ENCODE measurements around the gene RNF41.
A peak's percentile ranks its signal among the peaks of the same experiment; 100 is the strongest.

Gene RNF41

DNA sequence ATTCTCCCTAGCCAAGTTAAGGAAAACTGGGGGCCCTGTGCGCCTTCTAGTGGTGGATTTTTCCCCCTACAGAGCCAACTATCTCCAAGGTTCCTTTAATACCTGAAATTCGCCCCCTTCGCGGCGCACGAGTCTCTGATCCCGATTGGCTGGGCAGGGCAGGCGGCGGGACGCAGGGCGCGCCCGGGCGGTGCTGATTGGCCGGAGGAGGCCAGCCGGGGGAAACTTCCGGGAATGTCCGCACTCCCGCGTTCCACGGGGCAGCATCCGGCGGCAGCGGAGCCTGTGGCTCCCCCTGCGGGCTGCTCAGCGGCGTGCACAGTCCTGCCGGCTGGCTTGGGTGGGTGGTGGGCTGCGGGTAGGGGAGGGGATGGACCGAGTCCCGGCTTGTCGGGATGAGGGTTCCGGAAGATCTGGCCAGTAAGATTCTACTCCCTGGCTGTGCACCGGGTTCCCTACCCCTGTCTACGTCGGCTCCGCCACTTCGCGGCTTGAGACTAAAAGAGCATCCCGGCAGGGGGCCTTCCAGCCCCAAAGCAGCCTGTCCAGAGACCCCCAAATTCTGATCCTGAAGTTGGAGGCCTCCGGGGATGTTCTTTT, 2.5 kb upstream of the RNF41 start, which contains the start of gene NABP2:
NABP2 (plus strand) TSS at position 241 of the 600 bp plus-strand sequence. CDS start 515 bp downstream, outside the sequence.
- Histone ChIP-seq H3K4me3 (replicated peaks; ENCODE audit: insufficient read depth, low read length) (peak within 1 kb of the TSS; percentile 78), H3K27ac (replicated peaks) (peak within 1 kb of the TSS; percentile 92), H3K27me3 (ENCODE audit: insufficient read depth, poor library complexity, severe bottlenecking) (no peaks in the 10 kb centered on the region)
- peak; percentile 92 to 99 for DNase-seq (ENCODE audit: low read depth in 1 of 2, low spot score in 1 of 2)
- peak; percentile 12; the same call in 1 of the 2 replicates for TF ChIP-seq POLR2AphosphoS5 (IDR thresholded peaks at IDR 0.05; ENCODE audit: low read depth)
- TF ChIP-seq SPI1 (IDR thresholded peaks at IDR 0.05; ENCODE audit: borderline replicate concordance, low read depth) = no peak; the same call in 1 of the 2 replicates
- TF ChIP-seq GABPA (IDR thresholded peaks at IDR 0.05; ENCODE audit: low read depth) = peak; percentile 78
- TF ChIP-seq, protein P1, sequence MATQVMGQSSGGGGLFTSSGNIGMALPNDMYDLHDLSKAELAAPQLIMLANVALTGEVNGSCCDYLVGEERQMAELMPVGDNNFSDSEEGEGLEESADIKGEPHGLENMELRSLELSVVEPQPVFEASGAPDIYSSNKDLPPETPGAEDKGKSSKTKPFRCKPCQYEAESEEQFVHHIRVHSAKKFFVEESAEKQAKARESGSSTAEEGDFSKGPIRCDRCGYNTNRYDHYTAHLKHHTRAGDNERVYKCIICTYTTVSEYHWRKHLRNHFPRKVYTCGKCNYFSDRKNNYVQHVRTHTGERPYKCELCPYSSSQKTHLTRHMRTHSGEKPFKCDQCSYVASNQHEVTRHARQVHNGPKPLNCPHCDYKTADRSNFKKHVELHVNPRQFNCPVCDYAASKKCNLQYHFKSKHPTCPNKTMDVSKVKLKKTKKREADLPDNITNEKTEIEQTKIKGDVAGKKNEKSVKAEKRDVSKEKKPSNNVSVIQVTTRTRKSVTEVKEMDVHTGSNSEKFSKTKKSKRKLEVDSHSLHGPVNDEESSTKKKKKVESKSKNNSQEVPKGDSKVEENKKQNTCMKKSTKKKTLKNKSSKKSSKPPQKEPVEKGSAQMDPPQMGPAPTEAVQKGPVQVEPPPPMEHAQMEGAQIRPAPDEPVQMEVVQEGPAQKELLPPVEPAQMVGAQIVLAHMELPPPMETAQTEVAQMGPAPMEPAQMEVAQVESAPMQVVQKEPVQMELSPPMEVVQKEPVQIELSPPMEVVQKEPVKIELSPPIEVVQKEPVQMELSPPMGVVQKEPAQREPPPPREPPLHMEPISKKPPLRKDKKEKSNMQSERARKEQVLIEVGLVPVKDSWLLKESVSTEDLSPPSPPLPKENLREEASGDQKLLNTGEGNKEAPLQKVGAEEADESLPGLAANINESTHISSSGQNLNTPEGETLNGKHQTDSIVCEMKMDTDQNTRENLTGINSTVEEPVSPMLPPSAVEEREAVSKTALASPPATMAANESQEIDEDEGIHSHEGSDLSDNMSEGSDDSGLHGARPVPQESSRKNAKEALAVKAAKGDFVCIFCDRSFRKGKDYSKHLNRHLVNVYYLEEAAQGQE (IDR thresholded peaks at IDR 0.05; ENCODE audit: insufficient replicate concordance, low read depth) = peak; percentile 16
- TF ChIP-seq, protein P2, sequence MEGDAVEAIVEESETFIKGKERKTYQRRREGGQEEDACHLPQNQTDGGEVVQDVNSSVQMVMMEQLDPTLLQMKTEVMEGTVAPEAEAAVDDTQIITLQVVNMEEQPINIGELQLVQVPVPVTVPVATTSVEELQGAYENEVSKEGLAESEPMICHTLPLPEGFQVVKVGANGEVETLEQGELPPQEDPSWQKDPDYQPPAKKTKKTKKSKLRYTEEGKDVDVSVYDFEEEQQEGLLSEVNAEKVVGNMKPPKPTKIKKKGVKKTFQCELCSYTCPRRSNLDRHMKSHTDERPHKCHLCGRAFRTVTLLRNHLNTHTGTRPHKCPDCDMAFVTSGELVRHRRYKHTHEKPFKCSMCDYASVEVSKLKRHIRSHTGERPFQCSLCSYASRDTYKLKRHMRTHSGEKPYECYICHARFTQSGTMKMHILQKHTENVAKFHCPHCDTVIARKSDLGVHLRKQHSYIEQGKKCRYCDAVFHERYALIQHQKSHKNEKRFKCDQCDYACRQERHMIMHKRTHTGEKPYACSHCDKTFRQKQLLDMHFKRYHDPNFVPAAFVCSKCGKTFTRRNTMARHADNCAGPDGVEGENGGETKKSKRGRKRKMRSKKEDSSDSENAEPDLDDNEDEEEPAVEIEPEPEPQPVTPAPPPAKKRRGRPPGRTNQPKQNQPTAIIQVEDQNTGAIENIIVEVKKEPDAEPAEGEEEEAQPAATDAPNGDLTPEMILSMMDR (IDR thresholded peaks at IDR 0.05; ENCODE audit: insufficient read depth, low read length) = peak; percentile 29

DNA sequence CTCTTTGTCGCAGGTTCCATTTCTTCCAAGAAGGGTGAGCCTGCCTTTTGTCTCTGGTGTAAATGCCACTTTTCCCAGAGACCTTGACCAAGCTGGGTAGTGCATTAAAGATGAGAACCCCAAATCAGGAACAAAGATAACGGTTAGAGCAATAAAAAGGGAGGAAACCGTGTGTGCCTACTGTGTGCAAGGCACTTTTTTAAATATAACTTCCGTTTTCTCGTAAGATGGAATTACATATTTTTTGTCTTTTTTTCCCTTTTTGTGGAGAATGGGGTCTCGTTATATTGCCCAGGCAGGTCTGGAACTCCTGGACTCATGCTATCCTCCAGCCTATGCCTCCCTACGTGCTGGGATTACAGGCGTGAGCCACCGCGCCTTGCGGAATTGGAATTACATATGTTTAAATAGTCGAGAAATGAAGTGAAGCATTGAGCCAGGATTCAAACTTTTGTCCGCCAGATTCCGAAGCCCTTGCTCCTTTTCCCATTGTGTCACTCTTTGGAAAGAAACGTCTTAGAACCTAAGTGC, 1.9 kb upstream of the RNF41 start:
- Histone ChIP-seq H3K27me3 (ENCODE audit: insufficient read depth, poor library complexity, severe bottlenecking) (no peaks in the 10 kb centered on the region), H3K27ac (replicated peaks) (peak overlapping the region; percentile 92), H3K4me3 (replicated peaks; ENCODE audit: insufficient read depth, low read length) (peak overlapping the region; percentile 29)
- TF ChIP-seq, protein P1 (IDR thresholded peaks at IDR 0.05; ENCODE audit: insufficient replicate concordance, low read depth) = no peak
- TF ChIP-seq, protein P2 (IDR thresholded peaks at IDR 0.05; ENCODE audit: insufficient read depth, low read length) = no peak
- TF ChIP-seq POLR2AphosphoS5 (IDR thresholded peaks at IDR 0.05; ENCODE audit: low read depth) = no peak
- TF ChIP-seq GABPA (IDR thresholded peaks at IDR 0.05; ENCODE audit: low read depth) = no peak
- TF ChIP-seq SPI1 (IDR thresholded peaks at IDR 0.05; ENCODE audit: borderline replicate concordance, low read depth) = no peak
- no peak for DNase-seq (ENCODE audit: low read depth in 1 of 2, low spot score in 1 of 2)

DNA sequence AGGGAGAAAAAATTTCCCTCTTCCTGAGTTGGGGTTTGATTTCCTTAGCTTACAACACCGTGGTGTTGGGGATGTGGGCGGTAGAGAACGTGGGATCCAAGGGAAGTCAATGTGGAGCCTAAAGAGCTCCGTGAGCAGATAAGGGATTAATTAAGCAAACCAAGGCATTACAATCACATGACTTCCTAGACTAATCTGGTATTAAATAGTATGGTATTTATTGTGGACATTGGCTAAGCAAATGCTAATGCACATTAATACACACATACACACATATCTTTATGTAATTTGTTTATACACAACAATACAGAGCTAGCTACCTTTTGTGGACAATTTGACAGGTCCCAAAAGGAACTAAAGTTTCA, 791 bp upstream of the RNF41 start:
- peak overlapping the region; percentile 94 for H3K4me3 ChIP-seq (replicated peaks; ENCODE audit: insufficient read depth, low read length)
- no peak for TF ChIP-seq POLR2AphosphoS5 (IDR thresholded peaks at IDR 0.05; ENCODE audit: low read depth)
- TF ChIP-seq, protein P1 (IDR thresholded peaks at IDR 0.05; ENCODE audit: insufficient replicate concordance, low read depth) = no peak
- no peak for TF ChIP-seq GABPA (IDR thresholded peaks at IDR 0.05; ENCODE audit: low read depth)
- TF ChIP-seq, protein P2 (IDR thresholded peaks at IDR 0.05; ENCODE audit: insufficient read depth, low read length) = no peak
- TF ChIP-seq SPI1 (IDR thresholded peaks at IDR 0.05; ENCODE audit: borderline replicate concordance, low read depth) = no peak

More for the DNA sequence above, 791 bp upstream of the RNF41 start:
- no peak for DNase-seq (ENCODE audit: low read depth in 1 of 2, low spot score in 1 of 2)
- H3K27me3 ChIP-seq (ENCODE audit: insufficient read depth, poor library complexity, severe bottlenecking) = no peaks in the 10 kb centered on the region
- H3K27ac ChIP-seq (replicated peaks) = peak overlapping the region; percentile 92
